SK-N-SH (cell line): ENCODE results near the gene SCAI. TPM values are rescaled to one million over a fixed set of nuclear protein-coding genes. Genes with fewer than 3 reads are reported as not detected.

Source experiments
- CTCF ChIA-PET: fragments of 300-600, 350-600 bp; formaldehyde crosslinking; extraction: SDS; loops from one replicate; lab custom pipeline; 2021; lab: Yijun Ruan, JAX
- POLR2A ChIA-PET: fragments of 350-600 bp; sonication (Branson Sonifier 250); formaldehyde crosslinking; extraction: SDS; loops from one replicate; lab custom pipeline; 2020; ENCODE audit warnings: antibody characterized with exemption, inconsistent platforms; lab: Yijun Ruan, JAX
- DNase-seq: peaks from one replicate; pipeline ENCODE4 v3.0.0; 2012
- H2AFZ ChIP-seq: fragments of 200-600 bp; sonication (generic); 2 replicates; pipeline ENCODE4 v1.8.1; 2016; ENCODE audit warnings: antibody characterized with exemption, mild to moderate bottlenecking, low read depth
- H3F3A ChIP-seq: fragments of 200-600 bp; sonication (generic); replicated peaks from 2 replicates; pipeline ENCODE3; 2016; ENCODE audit warnings: antibody characterized with exemption, mild to moderate bottlenecking; ENCODE audit not compliant: insufficient read depth
- H3K27ac ChIP-seq, 2 experiments: fragments of 200-500 bp in 1 of 2; fragments of 200-600 bp in 1 of 2; sonication (Bioruptor generic) in 1 of 2; sonication (generic), shearing (Covaris generic) in 1 of 2; 2 replicates each; pipeline versions ENCODE4 v1.5.1 to v1.6.1; 2014 to 2016; ENCODE audit warnings: low read depth in 2 of 2, inconsistent platforms in 1 of 2, low read length in 1 of 2, mild to moderate bottlenecking in 1 of 2, mixed read lengths in 1 of 2
- H3K27me3 ChIP-seq: fragments of 200-600 bp; sonication (generic), shearing (Covaris generic); 2 replicates; pipeline ENCODE4 v1.6.1; 2016; ENCODE audit warnings: mixed run types; ENCODE audit not compliant: insufficient read depth
- H3K36me3 ChIP-seq, 2 experiments: fragments of 200-500 bp in 1 of 2; fragments of 200-600 bp in 1 of 2; sonication (Bioruptor generic) in 1 of 2; sonication (generic) in 1 of 2; replicated peaks in 1 of 2; 2 replicates each; pipeline versions ENCODE3 to v1.5.1; 2014 to 2016; ENCODE audit warnings: low read length in 1 of 2, mild to moderate bottlenecking in 1 of 2; ENCODE audit not compliant: insufficient read depth in 2 of 2, control insufficient read depth in 1 of 2
- H3K4me1 ChIP-seq, 2 experiments: fragments of 200-500 bp in 1 of 2; fragments of 200-600 bp in 1 of 2; sonication (Bioruptor generic) in 1 of 2; sonication (generic), shearing (Covaris generic) in 1 of 2; 2 replicates each; pipeline versions ENCODE4 v1.5.1 to v1.6.1; 2014 to 2016; ENCODE audit warnings: low read depth in 1 of 2, low read length in 1 of 2, mixed run types in 1 of 2; ENCODE audit not compliant: insufficient read depth in 2 of 2, control insufficient read depth in 1 of 2
- H3K4me2 ChIP-seq: fragments of 200-600 bp; sonication (generic), shearing (Covaris generic); 2 replicates; pipeline ENCODE4 v1.6.1; 2017; ENCODE audit warnings: mixed run types
- H3K4me3 ChIP-seq, 2 experiments: fragments of 200-500 bp in 1 of 2; fragments of 200-600 bp in 1 of 2; sonication (Bioruptor generic) in 1 of 2; sonication (generic), shearing (Covaris generic) in 1 of 2; 2 replicates each; pipeline versions ENCODE4 v1.5.1 to v1.8.1; 2014 to 2016; ENCODE audit warnings: low read depth in 2 of 2, inconsistent platforms in 1 of 2, low read length in 1 of 2, mild to moderate bottlenecking in 1 of 2, mixed read lengths in 1 of 2, moderate library complexity in 1 of 2
- H3K79me2 ChIP-seq: fragments of 200-600 bp; sonication (generic); 2 replicates; pipeline ENCODE4 v1.8.1; 2017; ENCODE audit warnings: mild to moderate bottlenecking; ENCODE audit not compliant: insufficient read depth
- H3K9ac ChIP-seq: fragments of 200-600 bp; sonication (generic); 2 replicates; pipeline ENCODE4 v1.6.1; 2017; ENCODE audit warnings: mixed run types
- H3K9me2 ChIP-seq: fragments of 200-600 bp; sonication (generic); 2 replicates; pipeline ENCODE4 v1.6.1; 2017; ENCODE audit warnings: mixed run types
- H3K9me3 ChIP-seq: fragments of 200-600 bp; sonication (generic); 2 replicates; pipeline ENCODE4 v1.6.1; 2017; ENCODE audit warnings: mixed run types, mild to moderate bottlenecking, moderate library complexity
- H4K20me1 ChIP-seq: fragments of 200-600 bp; sonication (generic); 2 replicates; pipeline ENCODE4 v1.6.1; 2017; ENCODE audit warnings: mild to moderate bottlenecking, mixed run types; ENCODE audit not compliant: insufficient read depth
- ELF1 ChIP-seq: IDR thresholded peaks from 2 replicates; pipeline ENCODE4 v1.4.0; 2012
- EP300 ChIP-seq, 2 experiments: IDR thresholded peaks; 2 replicates each; pipeline versions ENCODE4 v1.4.0 to v1.6.1; 2012; ENCODE audit warnings: borderline replicate concordance in 1 of 2, low read depth in 1 of 2, low read length in 1 of 2
- FOSL2 ChIP-seq: IDR thresholded peaks from 2 replicates; pipeline ENCODE4 v1.4.0; 2012; ENCODE audit warnings: low read depth, mild to moderate bottlenecking, moderate library complexity, borderline replicate concordance
- GABPA ChIP-seq: IDR thresholded peaks from 2 replicates; pipeline ENCODE4 v1.4.0; 2012; ENCODE audit warnings: low read depth, mild to moderate bottlenecking
- JUND ChIP-seq: IDR thresholded peaks from 2 replicates; pipeline ENCODE4 v1.4.0; 2012
- MAX ChIP-seq: IDR thresholded peaks from 2 replicates; pipeline ENCODE4 v1.4.0; 2012; ENCODE audit warnings: low read depth
- MXI1 ChIP-seq: IDR thresholded peaks from 2 replicates; pipeline ENCODE4 v1.6.1; 2012; ENCODE audit warnings: mild to moderate bottlenecking, low read depth, low read length, improper control_type of control experiment
- NFIC ChIP-seq: IDR thresholded peaks from 2 replicates; pipeline ENCODE4 v1.4.0; 2012; ENCODE audit warnings: borderline replicate concordance
- NRF1 ChIP-seq: IDR thresholded peaks from 2 replicates; pipeline ENCODE4 v1.6.1; 2012; ENCODE audit warnings: low read depth, mild to moderate bottlenecking, low read length
- PBX3 ChIP-seq: IDR thresholded peaks from 2 replicates; pipeline ENCODE4; 2012
- POLR2AphosphoS5 ChIP-seq: IDR thresholded peaks from 2 replicates; pipeline ENCODE4 v1.6.1; 2012; ENCODE audit warnings: low read depth, low read length
- RCOR1 ChIP-seq: fragments of 150-350 bp; IDR thresholded peaks from 2 replicates; pipeline ENCODE4 v1.6.1; 2017; ENCODE audit warnings: antibody characterized with exemption, low read length
- SIN3A ChIP-seq: IDR thresholded peaks from 2 replicates; pipeline ENCODE4 v1.6.1; 2012; ENCODE audit warnings: low read depth, mild to moderate bottlenecking, low read length, moderate library complexity, borderline replicate concordance
- TAF1 ChIP-seq: IDR thresholded peaks from 2 replicates; pipeline ENCODE4 v1.6.1; 2012; ENCODE audit warnings: low read depth, mild to moderate bottlenecking, low read length, moderate library complexity, borderline replicate concordance
- YY1 ChIP-seq: IDR thresholded peaks from 2 replicates; pipeline ENCODE4 v1.4.0; 2012; ENCODE audit warnings: low read depth, mild to moderate bottlenecking
- ZBTB33 ChIP-seq: IDR thresholded peaks from 2 replicates; pipeline ENCODE4 v1.4.0; 2012; ENCODE audit warnings: low read depth, borderline replicate concordance
- WGBS: methylation state at CpG from one replicate; pipeline ENCODE4 v1.1.6; 2017; ENCODE audit warnings: low lambda C conversion rate; 5-methylcytosine and 5-hydroxymethylcytosine counted together
- polyA plus RNA-seq, 3 experiments: library from polyadenylated mRNA; depleted of rRNA; stranded (reverse); fragments of >200 nt; gene quantifications; 2 replicates each; pipeline ENCODE4 v1.2.3, GENCODE V29; 2012
- TF ChIP-seq, protein P1 (sequence below): fragments of 200-600 bp; sonication (generic); IDR thresholded peaks from 2 replicates; pipeline ENCODE4 v1.6.1; 2017; ENCODE audit warnings: antibody characterized with exemption, mild to moderate bottlenecking, moderate library complexity
- TF ChIP-seq, protein P2 (sequence below): IDR thresholded peaks from 2 replicates; pipeline ENCODE4 v1.4.0; 2012; ENCODE audit warnings: low read depth, borderline replicate concordance

Gene SCAI
- polyA plus RNA-seq, 1 of the 3 experiments (the other 2 are of a cell fraction): 0.85 TPM

DNA sequence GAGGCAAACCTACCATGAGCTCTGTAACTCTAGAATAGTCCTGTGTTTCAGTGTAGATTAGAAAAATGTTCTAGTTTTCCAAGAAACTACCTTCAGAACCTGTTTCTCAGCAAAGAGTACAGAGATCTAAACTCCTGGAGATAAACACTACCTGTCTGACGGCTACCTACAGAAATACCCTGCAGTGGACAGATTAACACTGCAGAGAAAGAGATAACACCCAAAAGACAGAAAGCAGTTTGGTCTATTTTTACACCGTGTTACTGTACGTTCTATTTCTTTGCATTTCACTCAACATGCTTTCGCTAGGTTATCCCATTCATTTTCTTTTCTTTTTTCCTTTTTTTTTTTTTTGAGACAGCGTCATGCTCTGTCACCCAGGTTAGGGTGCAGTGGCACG, 11.6 kb downstream of the SCAI start:
- H3K27ac ChIP-seq: no peak overlapping the region
- no peaks in the 10 kb centered on the region for H3K9me3 ChIP-seq
- H3K27me3 ChIP-seq: no peaks in the 10 kb centered on the region
- H2AFZ ChIP-seq: no peak overlapping the region
- ChIA-PET POLR2A (no interaction called here), CTCF (no interaction called here)
- no peaks in the 10 kb centered on the region for H3K36me3 ChIP-seq
- H3K4me2 ChIP-seq: no peak overlapping the region
- H4K20me1 ChIP-seq: no peaks in the 10 kb centered on the region
- no peak overlapping the region for H3K4me3 ChIP-seq
- H3K79me2 ChIP-seq: peaks cover 15% of the 10 kb centered on the region
- WGBS: 96% methylated on average over 6 of the region's 6 CpGs
- H3F3A ChIP-seq: peaks cover 4% of the 10 kb centered on the region
- no peak overlapping the region for H3K9ac ChIP-seq
- H3K4me1 ChIP-seq: peaks cover 0 to 3% of the 10 kb centered on the region in 2 experiments; a peak in 2 of 4 replicates
- DNase-seq: no peak
- TF ChIP-seq PBX3: no peak
- TF ChIP-seq POLR2AphosphoS5: no peak
- TF ChIP-seq NRF1: no peak
- TF ChIP-seq NFIC: no peak
- TF ChIP-seq GABPA: no peak
- TF ChIP-seq RCOR1: no peak
- no peak for TF ChIP-seq SIN3A
- H3K9me2 ChIP-seq: no peaks in the 10 kb centered on the region

GRCh38 chr9:125126019-125126746, 17.1 kb downstream of the SCAI start:
- 95% methylated on average over 2 of the region's 2 CpGs for WGBS
- peak overlapping the region; percentile 48 to 76 for H3K27ac ChIP-seq
- no peak overlapping the region for H3K4me3 ChIP-seq
- peaks cover 6 to 12% of the 10 kb centered on the region in 2 experiments; a peak in 3 of 4 replicates for H3K4me1 ChIP-seq
- no peaks in the 10 kb centered on the region for H3K36me3 ChIP-seq
- H3K9me3 ChIP-seq: no peaks in the 10 kb centered on the region
- no peaks in the 10 kb centered on the region for H4K20me1 ChIP-seq
- peak; percentile 56 for DNase-seq
- H3K9me2 ChIP-seq: no peaks in the 10 kb centered on the region
- H3K9ac ChIP-seq: no peak overlapping the region
- CTCF ChIA-PET: interaction anchor here (3.7 kb wide), 1 partner anchor 17 kb away, joined by 17 read pairs; the partner anchor contains the start of gene SCAI
- peaks cover 4% of the 10 kb centered on the region for H3K79me2 ChIP-seq
- POLR2A ChIA-PET: interaction anchor here (0.5 to 0.9 kb wide), 2 partner anchors 17 to 795 kb away, joined by 3 to 4 read pairs; partner anchors contain the start of gene SCAI
- H2AFZ ChIP-seq: peak overlapping the region; percentile 36; the same call in 1 of the 2 replicates
- no peaks in the 10 kb centered on the region for H3K27me3 ChIP-seq
- H3K4me2 ChIP-seq: peak overlapping the region; percentile 40
- peaks cover 14% of the 10 kb centered on the region for H3F3A ChIP-seq
- TF ChIP-seq EP300 (IDR thresholded peaks at IDR 0.05; ENCODE audit: borderline replicate concordance in 1 of 2, low read depth in 1 of 2, low read length in 1 of 2): peak in 1 of 2 experiments; percentile 68; a peak in 1 of 4 replicates
- TF ChIP-seq FOSL2: peak; percentile 63; the same call in 1 of the 2 replicates
- peak; percentile 84 for TF ChIP-seq PBX3
- peak; percentile 95 for TF ChIP-seq NFIC
- TF ChIP-seq MXI1: peak; percentile 85
- 0 out of 2 replicates have a peak, but pooled peaks have one; percentile 32 for TF ChIP-seq ELF1
- peak; percentile 75 for TF ChIP-seq POLR2AphosphoS5
- peak; percentile 97 for TF ChIP-seq MAX
- no peak for TF ChIP-seq YY1
- TF ChIP-seq ZBTB33: no peak
- TF ChIP-seq TAF1: peak; percentile 22; the same call in 1 of the 2 replicates
- TF ChIP-seq JUND: peak; percentile 63
- TF ChIP-seq, protein P1, sequence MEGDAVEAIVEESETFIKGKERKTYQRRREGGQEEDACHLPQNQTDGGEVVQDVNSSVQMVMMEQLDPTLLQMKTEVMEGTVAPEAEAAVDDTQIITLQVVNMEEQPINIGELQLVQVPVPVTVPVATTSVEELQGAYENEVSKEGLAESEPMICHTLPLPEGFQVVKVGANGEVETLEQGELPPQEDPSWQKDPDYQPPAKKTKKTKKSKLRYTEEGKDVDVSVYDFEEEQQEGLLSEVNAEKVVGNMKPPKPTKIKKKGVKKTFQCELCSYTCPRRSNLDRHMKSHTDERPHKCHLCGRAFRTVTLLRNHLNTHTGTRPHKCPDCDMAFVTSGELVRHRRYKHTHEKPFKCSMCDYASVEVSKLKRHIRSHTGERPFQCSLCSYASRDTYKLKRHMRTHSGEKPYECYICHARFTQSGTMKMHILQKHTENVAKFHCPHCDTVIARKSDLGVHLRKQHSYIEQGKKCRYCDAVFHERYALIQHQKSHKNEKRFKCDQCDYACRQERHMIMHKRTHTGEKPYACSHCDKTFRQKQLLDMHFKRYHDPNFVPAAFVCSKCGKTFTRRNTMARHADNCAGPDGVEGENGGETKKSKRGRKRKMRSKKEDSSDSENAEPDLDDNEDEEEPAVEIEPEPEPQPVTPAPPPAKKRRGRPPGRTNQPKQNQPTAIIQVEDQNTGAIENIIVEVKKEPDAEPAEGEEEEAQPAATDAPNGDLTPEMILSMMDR: no peak
- TF ChIP-seq SIN3A: peak; percentile 74; the same call in 1 of the 2 replicates
- TF ChIP-seq, protein P2, sequence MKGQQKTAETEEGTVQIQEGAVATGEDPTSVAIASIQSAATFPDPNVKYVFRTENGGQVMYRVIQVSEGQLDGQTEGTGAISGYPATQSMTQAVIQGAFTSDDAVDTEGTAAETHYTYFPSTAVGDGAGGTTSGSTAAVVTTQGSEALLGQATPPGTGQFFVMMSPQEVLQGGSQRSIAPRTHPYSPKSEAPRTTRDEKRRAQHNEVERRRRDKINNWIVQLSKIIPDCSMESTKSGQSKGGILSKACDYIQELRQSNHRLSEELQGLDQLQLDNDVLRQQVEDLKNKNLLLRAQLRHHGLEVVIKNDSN: peak; percentile 72
